CD4-positive, alpha-beta T cell treated with Interleukin-6 at 100 ng/mL for 8 hours (primary cell): ENCODE measurements around the gene SREBF1.

Source experiments
- DNase-seq: peaks from one replicate; pipeline ENCODE4 v3.0.0-alpha.2; 2020; ENCODE audit warnings: mixed read lengths, low spot score

The SREBF1 gene

DNA sequence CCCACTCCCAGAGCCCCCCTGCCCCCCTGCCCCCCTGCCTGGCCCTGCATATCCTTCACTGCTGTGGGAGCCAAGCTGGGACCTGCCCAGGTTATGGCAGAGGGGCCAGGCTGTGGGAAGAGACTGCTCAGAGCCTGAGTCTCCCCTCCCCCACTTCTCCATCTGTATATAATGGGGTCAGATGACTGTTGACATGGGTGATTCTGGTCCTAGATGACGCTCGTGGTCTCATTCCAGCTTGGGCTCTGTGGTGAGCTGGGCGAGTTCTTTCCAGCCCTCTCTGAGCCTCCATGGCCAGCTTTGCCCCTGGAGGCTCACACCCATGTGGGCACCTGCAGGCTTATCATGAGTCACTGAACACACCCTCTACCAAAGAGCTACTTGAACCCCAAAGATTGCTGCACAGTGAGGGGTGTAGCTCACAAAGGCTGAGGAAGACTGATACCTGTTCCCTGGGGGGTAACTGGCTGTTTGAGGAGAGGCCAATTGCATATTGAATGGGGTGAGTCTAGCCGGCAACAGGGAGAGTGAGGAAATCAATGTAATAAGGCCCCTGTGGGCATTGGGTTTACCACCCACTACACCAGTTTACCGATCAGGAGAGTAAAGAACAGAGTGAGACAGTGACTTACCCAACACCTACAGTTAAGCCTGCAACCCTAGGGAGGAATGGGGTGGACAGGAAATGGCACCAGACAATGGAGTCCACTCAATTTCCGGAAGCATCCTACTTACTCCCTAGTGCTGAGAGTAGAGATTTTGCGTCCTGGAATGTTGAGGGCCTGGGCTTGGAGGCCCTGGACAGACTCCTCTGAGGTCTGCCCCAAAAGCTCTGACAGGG is 4.2 kb upstream of the SREBF1 start:
- DNase-seq = no peak

DNA sequence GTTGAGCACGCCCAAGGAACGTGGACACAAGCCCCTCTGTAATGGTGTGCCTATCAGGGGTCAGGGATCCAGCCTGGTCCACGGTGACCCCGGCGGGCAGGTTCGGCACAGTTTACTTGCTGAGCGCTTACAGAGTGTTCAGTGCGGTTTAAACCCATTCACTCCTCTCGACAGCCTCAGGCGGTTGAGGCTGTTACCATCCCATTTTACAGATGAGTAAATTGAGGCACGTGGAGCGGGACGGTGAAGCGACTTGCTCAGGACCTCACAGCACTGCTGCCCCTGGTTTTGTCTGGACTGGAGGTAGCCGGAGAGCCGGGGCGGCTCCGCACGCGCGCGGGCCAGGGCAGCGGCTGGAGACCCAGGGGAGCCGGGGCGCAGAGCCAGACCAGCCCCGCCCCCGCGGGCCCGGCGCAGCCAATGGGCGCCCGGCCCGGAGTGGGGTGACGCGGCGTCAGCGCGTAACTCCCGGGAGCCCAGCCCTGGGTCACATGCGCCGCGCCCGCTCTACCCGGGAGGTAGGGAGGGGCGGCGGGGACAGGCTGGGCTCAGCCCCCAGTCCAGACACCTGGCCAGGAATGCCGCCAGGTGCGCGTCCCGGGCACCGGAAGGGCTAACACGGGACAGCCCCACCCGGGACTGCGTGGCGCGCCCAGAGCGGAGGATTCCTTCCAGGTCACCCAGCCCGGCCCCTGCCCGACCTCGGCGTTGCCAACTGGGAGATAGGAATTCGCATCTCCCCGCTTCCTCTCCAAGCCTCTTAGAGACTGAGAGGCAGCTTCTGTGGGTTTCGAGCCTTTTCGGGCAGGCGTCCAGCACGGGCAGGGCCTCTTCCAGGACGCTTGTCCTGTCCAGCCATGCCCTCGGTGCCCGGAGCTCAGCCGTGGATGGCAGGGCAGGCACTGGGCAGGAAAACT is 3.3 kb upstream of the SREBF1 start:
- peak; percentile 80 for DNase-seq

GRCh38 chr17:17837966-17838962 is 1.5 kb upstream of the SREBF1 start:
- no peak for DNase-seq

DNA sequence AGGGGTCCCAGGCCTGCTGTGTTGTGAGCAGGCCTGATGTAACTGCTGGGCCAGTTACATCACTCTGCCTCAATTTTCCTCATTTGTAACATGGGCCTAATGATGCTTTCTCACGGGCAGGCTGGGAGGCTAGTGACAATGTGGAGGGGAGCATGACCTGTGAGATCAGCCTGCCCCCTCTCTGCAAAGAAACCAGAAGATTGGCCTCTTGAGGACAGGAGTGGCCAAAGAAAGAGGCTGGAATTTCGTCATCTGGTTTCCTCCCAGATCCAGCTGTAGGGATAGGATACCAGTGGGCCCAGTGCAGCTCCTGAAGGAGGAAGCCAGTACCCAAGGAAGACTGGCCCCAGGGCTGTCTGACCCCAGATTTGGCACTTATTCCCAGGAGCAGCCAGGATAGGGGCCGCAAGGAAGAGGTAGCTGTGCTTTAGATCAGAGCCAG is 615 bp upstream of the SREBF1 start:
- DNase-seq = no peak

GRCh38 chr17:17836250-17836817 is 452 bp downstream of the SREBF1 start:
- peak; percentile 97 for DNase-seq

DNA sequence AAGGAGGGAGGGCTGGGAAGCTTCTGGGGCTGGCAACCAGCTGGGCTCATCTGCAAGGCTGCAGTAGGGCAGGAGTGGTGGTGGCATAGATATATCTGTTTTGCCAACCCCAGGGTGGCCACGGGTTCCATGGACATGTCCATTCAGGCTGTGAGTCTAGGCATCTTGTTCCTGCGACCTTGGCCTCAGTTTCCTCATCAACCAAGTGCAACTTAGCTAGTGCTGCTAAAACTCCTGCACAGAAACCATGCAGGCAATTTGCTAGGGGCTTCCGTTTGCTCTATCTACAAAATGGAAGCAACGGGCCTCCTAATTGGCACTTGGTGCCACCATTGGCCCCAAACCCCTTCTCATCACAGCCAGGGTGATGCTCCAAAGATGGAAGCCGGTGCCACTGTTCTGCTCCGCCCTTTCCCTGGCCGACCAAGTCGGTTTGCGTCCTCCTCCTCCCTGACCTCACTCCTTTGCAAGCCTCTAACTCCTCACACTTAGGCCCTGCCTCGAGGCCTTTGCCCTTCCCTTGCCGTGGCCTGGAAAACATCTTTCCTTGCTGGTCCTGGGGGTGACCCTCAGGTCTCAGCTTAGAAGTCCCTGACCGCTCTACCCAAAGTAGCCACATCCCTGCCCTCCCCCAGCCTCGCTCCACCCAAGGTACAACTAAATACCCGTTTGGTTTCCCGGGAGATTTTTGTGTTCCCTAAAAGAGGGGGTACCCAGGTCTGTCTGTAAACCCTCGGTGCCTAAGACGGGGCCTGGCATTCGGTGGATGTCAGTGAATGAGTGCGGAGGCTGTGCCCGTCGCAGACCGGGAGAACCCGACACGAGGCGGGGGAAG is 1.2 kb downstream of the SREBF1 start:
- DNase-seq = no peak

- DNase-seq = no peak
Observed at GRCh38 chr17:17834974-17835373, 1.8 kb downstream of the SREBF1 start.

DNA sequence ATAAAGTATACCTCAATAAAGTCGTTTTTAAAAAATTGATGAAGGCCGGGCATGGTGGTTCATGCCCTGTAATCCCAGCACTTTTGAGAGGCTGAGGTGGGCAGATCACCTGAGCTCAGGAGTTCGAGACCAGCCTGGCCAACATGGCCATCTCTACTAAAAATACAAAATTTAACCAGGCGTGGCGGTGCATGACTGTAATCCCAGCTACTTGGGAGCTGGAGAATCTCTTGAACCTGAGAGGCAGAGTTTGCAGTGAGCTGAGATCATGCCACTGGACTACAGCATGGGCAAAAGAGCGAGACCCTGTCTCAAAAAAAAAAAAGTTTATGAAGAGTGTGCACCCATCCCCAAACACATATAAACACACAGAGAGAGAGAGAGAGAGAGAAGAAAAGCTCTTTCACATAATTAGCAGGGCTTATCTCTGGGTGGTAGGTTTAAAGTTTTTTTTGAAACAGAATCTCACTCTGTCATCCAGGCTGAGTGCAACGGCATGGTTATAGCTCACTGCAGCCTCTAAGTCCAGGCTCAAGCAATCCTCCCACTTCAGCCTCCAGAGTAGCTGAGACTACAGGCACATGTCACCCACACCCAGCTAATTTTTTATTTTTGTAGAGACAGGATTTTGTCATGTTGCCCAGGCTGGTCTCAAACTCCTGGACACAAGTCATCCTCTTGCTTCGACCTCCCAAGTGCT is 3.0 kb downstream of the SREBF1 start:
- DNase-seq = no peak

- no peak for DNase-seq
Observed at GRCh38 chr17:17832032-17832363, 4.8 kb downstream of the SREBF1 start.

DNA sequence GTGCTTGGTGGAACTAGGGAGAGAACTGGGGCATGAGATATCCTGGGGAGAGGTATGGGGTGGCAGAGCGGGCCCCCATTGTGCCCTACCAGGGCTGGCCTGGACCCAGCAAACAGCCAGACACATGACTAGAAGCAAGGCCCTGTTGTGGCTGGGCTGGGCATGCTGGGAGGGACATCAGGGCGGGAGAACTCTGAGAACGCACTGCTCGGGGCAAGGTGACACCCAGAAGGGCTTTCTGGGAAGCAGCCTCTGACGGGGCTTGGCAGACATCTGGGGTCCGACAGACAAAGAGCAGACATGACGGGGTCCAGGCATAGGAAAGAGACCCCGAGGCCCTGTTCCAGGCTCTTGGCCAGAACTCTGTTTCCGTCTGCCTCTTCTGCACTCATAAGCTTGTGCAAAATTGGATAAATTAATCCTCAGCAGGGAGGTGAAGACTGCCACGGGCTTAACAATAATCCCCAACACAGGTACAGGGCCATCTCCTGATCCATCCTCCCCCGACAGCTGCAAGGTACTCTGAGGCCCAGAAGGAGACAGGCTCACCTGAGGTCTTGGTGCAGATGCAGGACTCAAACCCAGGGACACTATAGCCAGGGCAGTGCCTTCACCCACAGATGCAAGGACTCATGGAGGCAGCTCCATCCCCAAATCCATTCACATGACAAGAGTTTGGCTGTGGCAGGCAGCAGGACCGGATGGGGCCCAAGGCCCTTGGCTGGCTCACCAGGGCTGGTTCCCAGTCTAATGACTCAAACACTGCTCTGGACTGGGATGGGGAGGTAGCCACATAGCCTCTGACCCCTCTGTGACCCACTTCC is 5.4 kb downstream of the SREBF1 start:
- no peak for DNase-seq

DNA sequence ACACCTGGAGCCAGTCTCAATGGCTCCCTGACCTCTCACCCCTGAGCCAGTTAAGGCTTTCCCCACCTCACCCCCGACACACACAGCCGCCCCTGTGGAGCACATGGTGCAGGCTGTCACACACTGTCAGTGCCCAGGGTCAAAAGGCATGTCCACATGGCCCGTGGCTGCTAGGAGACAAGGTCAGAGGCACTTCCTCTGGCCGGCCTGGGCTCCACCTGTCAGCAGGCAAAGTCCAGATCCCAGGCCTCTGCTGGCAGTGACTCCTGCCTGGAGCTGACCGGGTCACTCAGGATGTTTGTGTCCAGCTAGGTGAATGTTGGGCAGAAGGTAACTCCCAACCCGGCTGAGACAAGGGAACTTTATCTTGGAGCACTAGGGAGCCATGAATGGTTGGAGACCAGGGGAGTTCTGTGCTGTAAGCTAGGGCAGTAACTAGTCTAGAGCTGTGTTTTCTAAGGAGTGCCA is 6.0 kb downstream of the SREBF1 start:
- DNase-seq = no peak

GRCh38 chr17:17830269-17830567 is 6.6 kb downstream of the SREBF1 start:
- DNase-seq = no peak

- no peak for DNase-seq
Observed at GRCh38 chr17:17827826-17828621, 8.8 kb downstream of the SREBF1 start.

GRCh38 chr17:17826942-17827785 is 9.6 kb downstream of the SREBF1 start:
- DNase-seq = no peak

- DNase-seq = no peak
Observed at GRCh38 chr17:17826342-17826713, 10.5 kb downstream of the SREBF1 start.

DNA sequence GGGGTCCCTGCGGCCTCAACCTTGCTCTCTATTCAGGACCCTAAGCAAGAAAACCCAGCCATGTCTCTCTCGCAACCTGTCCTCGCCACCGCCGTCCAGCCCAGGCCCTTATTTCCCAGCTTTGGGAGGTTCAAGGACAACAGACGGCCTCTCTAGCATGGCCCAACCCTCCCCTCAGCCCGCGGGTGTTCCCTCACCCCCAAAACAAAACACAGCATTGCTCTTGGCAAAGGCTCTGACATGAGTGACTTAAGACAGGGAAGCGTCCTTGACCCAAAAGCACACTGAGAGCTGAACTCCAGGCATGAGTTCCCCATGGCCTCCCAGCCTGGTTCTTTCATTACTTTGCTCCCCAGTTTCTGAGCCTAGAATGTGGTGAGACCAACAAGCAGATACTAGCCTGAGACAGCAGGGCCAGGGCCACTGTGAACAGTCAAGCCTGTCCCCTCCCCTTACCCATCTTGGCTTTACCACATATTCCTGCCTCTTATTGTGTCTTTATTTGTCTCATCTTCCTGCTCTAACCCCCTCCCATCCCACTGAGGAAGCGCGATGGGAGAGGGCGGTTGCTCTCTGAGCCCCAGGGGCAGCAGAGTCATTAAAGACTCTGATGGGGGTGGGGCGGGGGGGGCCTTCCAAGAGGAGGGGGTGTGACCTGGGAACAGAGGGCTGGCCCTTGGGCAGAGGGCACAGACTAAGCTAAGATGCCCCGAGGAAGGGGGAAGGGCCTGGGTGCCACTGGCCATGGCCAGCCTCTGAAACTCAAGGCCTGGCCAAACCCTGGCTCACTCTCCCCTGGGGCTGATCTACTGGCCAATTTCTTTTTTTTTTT is 11.8 kb downstream of the SREBF1 start:
- no peak for DNase-seq
